GM12864 (cell line): ENCODE data around the gene PKNOX1.

Experiments used
- DNase-seq: peaks from one replicate; pipeline ENCODE4 v3.0.0-alpha.2; 2011; ENCODE audit warnings: low read depth
- H3K4me3 ChIP-seq: 2 replicates; pipeline ENCODE4 v1.5.1; 2011; ENCODE audit warnings: mild to moderate bottlenecking, low read depth, low read length, control low read depth
- TF ChIP-seq, protein P1 (sequence below): IDR thresholded peaks from 2 replicates; pipeline ENCODE4 v1.5.1; 2011; ENCODE audit warnings: low read depth, mild to moderate bottlenecking, moderate library complexity, low read length, control low read depth, inconsistent platforms; ENCODE audit errors: missing control alignments

PKNOX1 gene

DNA sequence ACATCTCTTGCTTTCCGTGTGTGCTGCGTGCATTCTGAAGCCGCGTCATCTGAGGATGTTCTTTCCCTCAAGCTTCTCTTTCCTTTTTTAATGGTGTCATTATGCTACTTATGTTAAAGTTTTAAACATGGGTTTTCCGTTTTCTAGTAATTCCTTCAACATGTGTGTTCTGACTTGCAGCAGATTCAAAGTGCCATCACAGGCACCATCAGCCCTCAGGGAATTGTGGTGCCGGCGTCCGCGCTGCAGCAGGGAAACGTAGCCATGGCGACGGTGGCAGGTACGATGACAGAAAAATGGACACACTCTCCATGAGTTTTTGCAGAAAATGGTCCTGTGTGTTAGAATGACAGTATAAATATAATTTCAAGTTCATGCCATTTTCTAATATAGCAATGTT is 42.4 kb downstream of the PKNOX1 start:
- no peak overlapping the region for H3K4me3 ChIP-seq
- TF ChIP-seq, protein P1, sequence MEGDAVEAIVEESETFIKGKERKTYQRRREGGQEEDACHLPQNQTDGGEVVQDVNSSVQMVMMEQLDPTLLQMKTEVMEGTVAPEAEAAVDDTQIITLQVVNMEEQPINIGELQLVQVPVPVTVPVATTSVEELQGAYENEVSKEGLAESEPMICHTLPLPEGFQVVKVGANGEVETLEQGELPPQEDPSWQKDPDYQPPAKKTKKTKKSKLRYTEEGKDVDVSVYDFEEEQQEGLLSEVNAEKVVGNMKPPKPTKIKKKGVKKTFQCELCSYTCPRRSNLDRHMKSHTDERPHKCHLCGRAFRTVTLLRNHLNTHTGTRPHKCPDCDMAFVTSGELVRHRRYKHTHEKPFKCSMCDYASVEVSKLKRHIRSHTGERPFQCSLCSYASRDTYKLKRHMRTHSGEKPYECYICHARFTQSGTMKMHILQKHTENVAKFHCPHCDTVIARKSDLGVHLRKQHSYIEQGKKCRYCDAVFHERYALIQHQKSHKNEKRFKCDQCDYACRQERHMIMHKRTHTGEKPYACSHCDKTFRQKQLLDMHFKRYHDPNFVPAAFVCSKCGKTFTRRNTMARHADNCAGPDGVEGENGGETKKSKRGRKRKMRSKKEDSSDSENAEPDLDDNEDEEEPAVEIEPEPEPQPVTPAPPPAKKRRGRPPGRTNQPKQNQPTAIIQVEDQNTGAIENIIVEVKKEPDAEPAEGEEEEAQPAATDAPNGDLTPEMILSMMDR, result no peak
- no peak for DNase-seq

DNA sequence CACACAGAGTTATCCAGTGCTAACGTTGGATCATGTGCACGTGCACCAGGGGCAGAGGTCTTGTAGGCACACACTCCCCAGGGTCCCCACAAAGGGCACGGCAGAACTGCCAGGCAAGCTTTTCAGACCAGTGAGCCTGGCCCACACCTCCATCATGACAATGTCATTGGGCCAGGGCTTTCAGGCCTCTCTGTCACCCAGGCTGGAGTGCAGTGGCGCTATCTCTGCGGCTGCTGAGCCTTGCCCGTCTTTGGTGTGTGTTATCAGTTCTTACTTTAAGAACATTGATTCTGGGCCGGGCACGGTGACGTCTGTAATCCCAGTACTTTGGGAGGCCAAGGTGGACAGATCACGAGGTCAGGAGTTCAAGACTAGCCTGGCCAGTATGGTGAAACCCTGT is 44.2 kb downstream of the PKNOX1 start:
- H3K4me3 ChIP-seq, result no peak overlapping the region
- no peak for DNase-seq
- TF ChIP-seq, protein P1, result no peak

DNA sequence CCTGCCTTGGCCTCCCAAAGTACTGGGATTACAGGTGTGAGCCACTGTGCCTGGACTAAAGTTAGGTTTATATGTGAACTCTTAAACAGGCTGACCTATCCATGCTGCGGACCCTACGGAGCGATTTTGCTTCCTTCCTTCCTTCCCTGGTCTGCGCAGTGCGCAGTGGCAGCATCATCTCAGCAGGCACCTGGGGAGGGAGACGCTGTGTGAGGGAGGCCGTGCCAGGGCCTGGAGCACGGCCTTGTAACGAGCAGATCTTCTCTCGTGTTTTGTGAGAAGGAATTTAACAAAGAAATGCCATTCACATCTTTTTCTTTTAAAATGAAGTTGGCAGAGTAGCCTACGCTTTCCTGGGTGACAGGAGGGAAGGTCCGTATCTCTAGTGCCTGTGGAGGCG is 45.8 kb downstream of the PKNOX1 start:
- DNase-seq, result no peak
- TF ChIP-seq, protein P1, result no peak
- no peak overlapping the region for H3K4me3 ChIP-seq

DNA sequence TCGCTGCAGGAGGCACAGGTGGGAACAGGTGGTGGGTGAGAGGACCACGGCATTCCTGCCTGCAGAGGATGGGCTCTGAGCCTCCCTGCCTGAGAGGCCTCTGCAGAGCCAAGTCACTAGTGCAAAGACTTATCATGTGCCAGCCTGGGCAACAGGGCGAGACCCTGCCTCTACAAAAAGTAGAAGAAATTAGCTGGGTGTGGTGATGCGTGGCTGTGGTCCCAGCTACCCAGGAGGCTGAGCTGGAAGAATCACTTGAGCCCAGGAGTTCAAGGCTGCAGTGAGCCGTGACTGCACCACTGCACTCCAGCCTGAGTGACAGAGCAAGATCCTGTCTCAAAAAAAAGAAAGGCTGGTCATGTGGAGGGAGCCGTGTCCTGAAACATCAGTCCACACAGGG is 46.4 kb downstream of the PKNOX1 start:
- TF ChIP-seq, protein P1, result no peak
- no peak for DNase-seq
- H3K4me3 ChIP-seq, result no peak overlapping the region

DNA sequence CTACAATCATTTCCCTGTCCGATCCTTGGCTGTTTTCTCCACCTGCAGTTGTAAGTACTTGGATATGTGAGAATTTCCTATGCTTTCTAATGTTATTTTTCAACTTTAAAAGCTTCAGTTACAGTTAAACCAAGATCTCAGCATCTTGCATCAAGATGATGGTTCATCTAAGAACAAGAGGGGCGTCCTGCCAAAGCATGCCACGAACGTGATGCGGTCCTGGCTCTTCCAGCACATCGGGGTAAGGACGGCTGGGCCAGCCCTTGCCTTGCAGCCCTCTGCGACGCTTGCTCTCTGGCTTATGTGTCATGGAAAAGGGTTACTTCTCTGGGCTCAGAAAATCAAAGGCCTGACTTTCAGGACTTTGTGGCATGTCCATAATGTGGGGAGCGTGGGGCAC is 46.8 kb downstream of the PKNOX1 start:
- DNase-seq, result no peak
- TF ChIP-seq, protein P1, result no peak
- no peak overlapping the region for H3K4me3 ChIP-seq

DNA sequence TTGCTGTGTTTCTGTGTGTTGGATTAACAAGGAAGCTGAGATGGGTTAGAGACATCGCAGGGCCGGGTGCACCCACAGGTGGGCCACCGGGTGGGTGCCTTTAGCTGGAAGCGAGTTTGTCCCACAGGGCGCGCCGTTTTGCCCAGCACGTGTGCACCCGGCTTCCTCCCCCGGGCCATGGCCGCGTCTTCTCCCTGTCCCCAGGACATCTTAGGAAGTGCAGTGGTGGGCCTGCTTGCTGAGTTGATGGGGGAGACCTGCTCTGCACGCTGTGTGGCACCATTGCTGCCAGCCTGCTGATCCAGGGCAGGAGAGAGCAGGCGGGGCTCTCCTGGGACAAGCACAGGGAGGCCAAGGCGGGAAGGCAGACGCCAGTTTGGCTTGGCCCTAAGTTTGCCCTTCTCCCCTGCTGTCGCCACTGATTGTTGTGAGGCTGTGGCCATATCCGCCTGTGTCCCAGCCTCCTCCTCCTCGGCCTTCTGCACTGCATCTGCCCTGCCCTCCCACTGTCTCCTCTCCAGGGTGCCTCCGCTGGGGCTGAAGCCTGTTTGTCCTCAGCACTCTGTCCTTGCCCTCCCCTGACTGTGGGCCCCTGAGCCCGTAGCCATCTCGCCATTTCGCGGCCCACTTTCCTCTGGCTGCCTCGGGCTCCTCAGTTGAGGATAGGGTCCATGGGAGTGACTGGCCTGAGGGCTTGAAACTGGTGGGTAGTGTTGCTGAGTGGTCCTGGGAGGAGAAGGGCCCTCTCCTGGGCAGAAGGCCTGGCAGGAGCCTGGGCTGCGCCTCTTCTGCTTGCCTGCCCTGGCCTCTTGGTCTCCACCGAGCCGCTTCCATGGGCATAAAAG is 47.6 kb downstream of the PKNOX1 start:
- TF ChIP-seq, protein P1, result no peak
- no peak overlapping the region for H3K4me3 ChIP-seq
- no peak for DNase-seq

DNA sequence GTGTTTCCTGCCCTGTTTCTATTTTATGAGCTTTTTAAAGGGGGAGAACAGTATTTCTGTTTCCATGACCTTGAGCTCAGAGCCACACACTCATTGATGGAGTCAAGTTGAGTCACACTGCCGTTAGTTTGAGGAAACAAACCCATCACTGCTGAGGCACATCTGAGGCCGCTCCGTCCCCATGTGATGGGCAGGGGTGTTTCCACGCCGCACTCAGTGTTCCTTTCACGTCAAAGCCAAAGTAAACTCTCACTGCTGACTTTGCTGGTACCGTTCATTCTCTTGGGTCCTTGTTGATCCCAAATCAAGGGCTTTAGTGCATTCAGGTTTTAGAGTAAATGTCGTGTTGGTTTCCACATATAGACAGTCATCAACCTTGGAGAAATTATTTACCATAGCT is 48.8 kb downstream of the PKNOX1 start:
- H3K4me3 ChIP-seq, result no peak overlapping the region
- TF ChIP-seq, protein P1, result no peak
- no peak for DNase-seq
